GM12878 (cell line): ENCODE measurements around the gene BCAS3. TPM values are rescaled to one million over a fixed set of nuclear protein-coding genes. Genes with fewer than 3 reads are reported as not detected.

Experiments
- ATAC-seq: fragments of 200-7000 bp; cut with Tn5 transposase; 3 replicates; pipeline ENCODE4 v1.9.1; 2020; ENCODE audit warnings: mild to moderate bottlenecking, moderate library complexity
- BruUV-seq: library from RNA; stranded (reverse); fragments of 400-500 nt; replicated peaks from 2 replicates; lab custom pipeline; 2021; lab: Mats Ljungman, UMichigan
- CTCF ChIA-PET: fragments of 300-600 bp; sonication (Branson Sonifier 250); formaldehyde crosslinking; extraction: SDS; loops from one replicate; lab custom pipeline; 2021; ENCODE audit warnings: inconsistent platforms; lab: Yijun Ruan, JAX
- POLR2A ChIA-PET: fragments of 350-600 bp; formaldehyde crosslinking; extraction: SDS; loops from one replicate; lab custom pipeline; 2021; ENCODE audit warnings: inconsistent platforms; lab: Charles Lee
- RAD21 ChIA-PET: fragments of 300-600 bp; sonication (Branson Sonifier 250); formaldehyde crosslinking; loops from one replicate; lab custom pipeline; 2023; ENCODE audit warnings: antibody characterized with exemption; ENCODE audit not compliant: unreplicated experiment; lab: Charles Lee
- SMC1A ChIA-PET: fragments of 300-600 bp; sonication (Branson Sonifier 250); formaldehyde crosslinking; loops from one replicate; lab custom pipeline; 2023; ENCODE audit not compliant: unreplicated experiment, uncharacterized antibody; lab: Charles Lee
- DNase-seq: peaks from one replicate; pipeline ENCODE4 v3.0.0-alpha.2; 2011; ENCODE audit warnings: low read depth, low spot score
- FAIRE-seq: peaks from 3 replicates; lab custom pipeline; 2011; peaks lifted over from hg19 to GRCh38; lab: Jason Lieb, UNC
- H2AFZ ChIP-seq: 2 replicates; pipeline ENCODE4 v1.6.0; 2011; ENCODE audit warnings: low read depth, low read length, control low read depth; ENCODE audit not compliant: control insufficient read depth
- H3K27ac ChIP-seq: 2 replicates; pipeline ENCODE4 v1.5.1; 2011; ENCODE audit warnings: control low read depth; ENCODE audit not compliant: control insufficient read depth, insufficient read depth
- H3K27me3 ChIP-seq, 2 experiments: replicated peaks in 1 of 2; 2 replicates each; pipeline versions ENCODE4 v1.6.0 to v1.6.1; 2011; ENCODE audit warnings: low read length in 1 of 2; ENCODE audit not compliant: control insufficient read depth in 2 of 2, insufficient read depth in 2 of 2
- H3K36me3 ChIP-seq, 2 experiments: 2 replicates each; pipeline ENCODE4 v1.5.1; 2011; ENCODE audit warnings: low read length in 1 of 2; ENCODE audit not compliant: control insufficient read depth in 2 of 2, insufficient read depth in 2 of 2
- H3K4me1 ChIP-seq: 2 replicates; pipeline ENCODE4 v1.6.1; 2011; ENCODE audit warnings: mild to moderate bottlenecking, low read length, moderate library complexity, mixed read lengths; ENCODE audit not compliant: control insufficient read depth, insufficient read depth
- H3K4me2 ChIP-seq: 2 replicates; pipeline ENCODE4 v1.6.0; 2011; ENCODE audit warnings: control low read depth; ENCODE audit not compliant: control insufficient read depth, insufficient read depth
- H3K4me3 ChIP-seq: fragments of 200-600 bp; sonication (generic); 2 replicates; pipeline ENCODE4 v1.5.1; 2016
- H3K79me2 ChIP-seq: 2 replicates; pipeline ENCODE4 v1.6.0; 2011; ENCODE audit warnings: low read length; ENCODE audit not compliant: control insufficient read depth, insufficient read depth
- H3K9ac ChIP-seq: 2 replicates; pipeline ENCODE4 v1.8.0; 2011; ENCODE audit warnings: low read length, control low read depth, mixed read lengths; ENCODE audit not compliant: control insufficient read depth, insufficient read depth
- H3K9me3 ChIP-seq: replicated peaks from 3 replicates; pipeline ENCODE4 v1.5.1; 2011; ENCODE audit warnings: mild to moderate bottlenecking, low read length; ENCODE audit not compliant: control insufficient read depth, insufficient read depth
- H4K20me1 ChIP-seq: 2 replicates; pipeline ENCODE4 v1.6.0; 2011; ENCODE audit not compliant: control insufficient read depth, insufficient read depth
- CHD2 ChIP-seq: IDR thresholded peaks from 2 replicates; pipeline ENCODE4 v1.6.1; 2011; ENCODE audit warnings: low read depth, low read length, improper control_type of control experiment, borderline replicate concordance
- CREB1 ChIP-seq: IDR thresholded peaks from 2 replicates; pipeline ENCODE4 v1.6.1; 2012; ENCODE audit warnings: low read depth, mild to moderate bottlenecking, inconsistent platforms
- E2F8 ChIP-seq: fragments of 450-650 bp; IDR thresholded peaks from 2 replicates; pipeline ENCODE4 v1.6.1; 2018; ENCODE audit warnings: mild to moderate bottlenecking, low read depth, moderate library complexity; ENCODE audit not compliant: partially characterized antibody
- FOS ChIP-seq: IDR thresholded peaks from 3 replicates; pipeline ENCODE4 v1.6.1; 2011; ENCODE audit warnings: borderline replicate concordance; ENCODE audit not compliant: insufficient read length; ENCODE audit errors: extremely low read depth
- MTA3 ChIP-seq: IDR thresholded peaks from 2 replicates; pipeline ENCODE4 v1.6.1; 2012; ENCODE audit warnings: low read length, inconsistent platforms, borderline replicate concordance
- NR2C2 ChIP-seq: IDR thresholded peaks from 2 replicates; pipeline ENCODE4 v1.6.1; 2011; ENCODE audit warnings: borderline replicate concordance, low read depth; ENCODE audit not compliant: control insufficient read depth, insufficient read length
- NR2F1 ChIP-seq: fragments of 450-650 bp; conservative IDR thresholded peaks from 2 replicates; pipeline ENCODE4 v1.6.1; 2017; ENCODE audit warnings: mild to moderate bottlenecking
- POLR2AphosphoS2 ChIP-seq: IDR thresholded peaks from 2 replicates; pipeline ENCODE4 v1.6.1; 2011; ENCODE audit warnings: low read depth, mild to moderate bottlenecking, low read length, improper control_type of control experiment, moderate library complexity
- SMARCA5 ChIP-seq: fragments of 450-650 bp; IDR thresholded peaks from 2 replicates; pipeline ENCODE4 v1.6.1; 2017; ENCODE audit warnings: mild to moderate bottlenecking
- STAT1 ChIP-seq: fragments of 450-650 bp; conservative IDR thresholded peaks from 2 replicates; pipeline ENCODE4 v1.6.1; 2014; ENCODE audit warnings: antibody characterized with exemption, mild to moderate bottlenecking
- TARDBP ChIP-seq: IDR thresholded peaks from 2 replicates; pipeline ENCODE4 v1.6.1; 2016; ENCODE audit warnings: borderline replicate concordance
- TBL1XR1 ChIP-seq: IDR thresholded peaks from 2 replicates; pipeline ENCODE4 v1.6.1; 2012; ENCODE audit warnings: low read depth, low read length, improper control_type of control experiment
- ZNF687 ChIP-seq: fragments of 450-650 bp; IDR thresholded peaks from 2 replicates; pipeline ENCODE4 v1.6.1; 2017; ENCODE audit warnings: mild to moderate bottlenecking, moderate library complexity
- WGBS: methylation state at CpG from one replicate; pipeline ENCODE4 v1.1.6; 2016; ENCODE audit warnings: low lambda C conversion rate; ENCODE audit not compliant: insufficient replicate concordance, insufficient coverage; ENCODE audit errors: missing lambda C conversion rate; 5-methylcytosine and 5-hydroxymethylcytosine counted together
- in situ Hi-C: fragments of 300-500 bp; cut with MboI; formaldehyde crosslinking; loops from 9 replicates; pipeline ENCODE4 v1.14.3; 2018; ENCODE audit warnings: mixed read lengths
- intact Hi-C: fragments of 100-400 bp; cut with micrococcal nuclease; formaldehyde crosslinking; loops from one replicate; pipeline ENCODE4 v1.14.2; 2022; ENCODE audit not compliant: unreplicated experiment
- polyA plus RNA-seq, 11 experiments: library from polyadenylated mRNA; depleted of rRNA in 4 of 11; unstranded in 6 of 11; stranded (reverse) in 5 of 11; fragments of >200 nt; fragmentation: Nextera tagmentation in 4 of 11; fragmentation: Illumina TruSeq in 1 of 11; extraction: Ambion mirVana in 4 of 11; extraction: Trizol in 1 of 11; gene quantifications; 1 replicate in 1 of 11; 2 replicates in 10 of 11; pipeline versions ENCODE4 v1.2.1 to v1.2.3, GENCODE V29; 2011 to 2016; ENCODE audit warnings: inconsistent platforms in 2 of 11, missing spikeins in 2 of 11, low read depth in 1 of 11
- total RNA-seq, 4 experiments: library from RNA; depleted of rRNA in 3 of 4; stranded (reverse); fragments of >200 nt in 3 of 4; fragmentation: Illumina TruSeq in 1 of 4; extraction: Trizol in 1 of 4; gene quantifications; 2 replicates each; pipeline versions ENCODE4 v1.2.1 to v1.2.3, GENCODE V29; 2013 to 2021
- TF ChIP-seq, protein P1 (sequence below): fragments of 450-650 bp; IDR thresholded peaks from 2 replicates; pipeline ENCODE4 v1.6.1; 2017; ENCODE audit warnings: antibody characterized with exemption, mild to moderate bottlenecking, moderate library complexity
- TF ChIP-seq, protein P2 (sequence below): fragments of 450-650 bp; IDR thresholded peaks from 2 replicates; pipeline ENCODE4 v1.6.1; 2014; ENCODE audit warnings: mild to moderate bottlenecking

The BCAS3 gene
- total and polyA plus RNA-seq, 10 of the 15 experiments (the other 5 are each of a cell fraction or from before 2014, with no cell fraction given), result 2.1 to 11.0 (median 6.6) TPM

DNA sequence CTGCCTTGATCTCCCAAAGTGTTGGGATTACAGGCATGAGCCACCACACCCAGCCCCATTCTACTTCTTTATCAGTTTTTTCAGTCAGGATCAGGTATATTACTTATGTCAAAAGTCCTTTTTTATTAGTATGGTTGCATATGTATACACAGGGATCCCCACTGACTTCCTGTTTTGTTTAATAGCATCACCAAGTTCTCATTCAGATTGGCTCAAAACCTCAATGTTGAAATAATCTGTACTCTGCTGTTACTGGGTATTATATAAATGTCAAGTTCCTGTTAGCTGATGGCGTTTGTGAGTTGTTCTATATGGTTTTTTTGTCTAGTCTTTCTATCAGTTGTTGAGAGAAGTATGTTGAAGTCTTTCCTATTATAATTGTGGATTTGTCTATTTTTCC lies 168.5 kb downstream of the BCAS3 start:
- ChIA-PET POLR2A (no interaction called here), RAD21 (no interaction called here), SMC1A (interaction anchor here (0.6 kb wide), 2 partner anchors 180 to 776 kb away, joined by 3 to 4 read pairs; no protein-coding TSS in a partner anchor), CTCF (no interaction called here)
- ATAC-seq, result no peak
- H4K20me1 ChIP-seq, result no peaks in the 10 kb centered on the region
- no peak overlapping the region for H3K27ac ChIP-seq
- no peak overlapping the region for H2AFZ ChIP-seq
- peaks cover 2% of the 10 kb centered on the region; the same call in 1 of the 2 replicates for H3K4me1 ChIP-seq
- no peaks in the 10 kb centered on the region for H3K79me2 ChIP-seq
- no peaks in the 10 kb centered on the region for H3K36me3 ChIP-seq
- intact Hi-C loops, result no loop called here
- BruUV-seq, result no TSS peak
- WGBS, result 0% methylated on average over 1 of the region's 1 CpG
- DNase-seq, result no peak
- no peak overlapping the region for H3K4me2 ChIP-seq
- FAIRE-seq, result no peak
- in situ Hi-C loops, result no loop called here
- H3K4me3 ChIP-seq, result no peak overlapping the region
- H3K27me3 ChIP-seq, result no peaks in the 10 kb centered on the region
- H3K9me3 ChIP-seq, result no peaks in the 10 kb centered on the region
- no peak overlapping the region for H3K9ac ChIP-seq
- TF ChIP-seq TARDBP (no peak), MTA3 (no peak), E2F8 (no peak), SMARCA5 (no peak), NR2F1 (no peak), CHD2 (no peak), ZNF687 (no peak), CREB1 (no peak), TBL1XR1 (no peak), POLR2AphosphoS2 (no peak), FOS (no peak), STAT1 (no peak), NR2C2 (no peak)
- TF ChIP-seq, protein P1, sequence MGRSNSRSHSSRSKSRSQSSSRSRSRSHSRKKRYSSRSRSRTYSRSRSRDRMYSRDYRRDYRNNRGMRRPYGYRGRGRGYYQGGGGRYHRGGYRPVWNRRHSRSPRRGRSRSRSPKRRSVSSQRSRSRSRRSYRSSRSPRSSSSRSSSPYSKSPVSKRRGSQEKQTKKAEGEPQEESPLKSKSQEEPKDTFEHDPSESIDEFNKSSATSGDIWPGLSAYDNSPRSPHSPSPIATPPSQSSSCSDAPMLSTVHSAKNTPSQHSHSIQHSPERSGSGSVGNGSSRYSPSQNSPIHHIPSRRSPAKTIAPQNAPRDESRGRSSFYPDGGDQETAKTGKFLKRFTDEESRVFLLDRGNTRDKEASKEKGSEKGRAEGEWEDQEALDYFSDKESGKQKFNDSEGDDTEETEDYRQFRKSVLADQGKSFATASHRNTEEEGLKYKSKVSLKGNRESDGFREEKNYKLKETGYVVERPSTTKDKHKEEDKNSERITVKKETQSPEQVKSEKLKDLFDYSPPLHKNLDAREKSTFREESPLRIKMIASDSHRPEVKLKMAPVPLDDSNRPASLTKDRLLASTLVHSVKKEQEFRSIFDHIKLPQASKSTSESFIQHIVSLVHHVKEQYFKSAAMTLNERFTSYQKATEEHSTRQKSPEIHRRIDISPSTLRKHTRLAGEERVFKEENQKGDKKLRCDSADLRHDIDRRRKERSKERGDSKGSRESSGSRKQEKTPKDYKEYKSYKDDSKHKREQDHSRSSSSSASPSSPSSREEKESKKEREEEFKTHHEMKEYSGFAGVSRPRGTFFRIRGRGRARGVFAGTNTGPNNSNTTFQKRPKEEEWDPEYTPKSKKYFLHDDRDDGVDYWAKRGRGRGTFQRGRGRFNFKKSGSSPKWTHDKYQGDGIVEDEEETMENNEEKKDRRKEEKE, result no peak
- TF ChIP-seq, protein P2, sequence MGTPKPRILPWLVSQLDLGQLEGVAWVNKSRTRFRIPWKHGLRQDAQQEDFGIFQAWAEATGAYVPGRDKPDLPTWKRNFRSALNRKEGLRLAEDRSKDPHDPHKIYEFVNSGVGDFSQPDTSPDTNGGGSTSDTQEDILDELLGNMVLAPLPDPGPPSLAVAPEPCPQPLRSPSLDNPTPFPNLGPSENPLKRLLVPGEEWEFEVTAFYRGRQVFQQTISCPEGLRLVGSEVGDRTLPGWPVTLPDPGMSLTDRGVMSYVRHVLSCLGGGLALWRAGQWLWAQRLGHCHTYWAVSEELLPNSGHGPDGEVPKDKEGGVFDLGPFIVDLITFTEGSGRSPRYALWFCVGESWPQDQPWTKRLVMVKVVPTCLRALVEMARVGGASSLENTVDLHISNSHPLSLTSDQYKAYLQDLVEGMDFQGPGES, result no peak
